Neural cell (in vitro differentiated cells): ENCODE data around the gene CD84. TPM values are rescaled to one million over a fixed set of nuclear protein-coding genes. Genes with fewer than 3 reads are reported as not detected.

Experiments
- H2AFZ ChIP-seq: fragments of 200-600, 300-800 bp; sonication (generic), shearing (Covaris generic); 2 replicates; pipeline ENCODE4 v1.6.0; 2014; ENCODE audit warnings: low read depth, mild to moderate bottlenecking, antibody characterized with exemption, low read length, moderate library complexity
- H3F3A ChIP-seq: fragments of 200-600 bp; shearing (Covaris generic); 2 replicates; pipeline ENCODE4 v1.6.1; 2016; ENCODE audit warnings: mild to moderate bottlenecking, moderate library complexity, mixed read lengths, antibody characterized with exemption, low read length; ENCODE audit not compliant: insufficient read depth, poor library complexity, severe bottlenecking
- H3K27ac ChIP-seq: fragments of 200-600, 300-800 bp; sonication (generic), shearing (Covaris generic); 2 replicates; pipeline ENCODE4 v1.5.1; 2014; ENCODE audit warnings: mild to moderate bottlenecking, low read length, moderate library complexity
- H3K27me3 ChIP-seq: fragments of 300-800, 200-600 bp; sonication (generic), shearing (Covaris generic); 2 replicates; pipeline ENCODE4 v1.6.0; 2014; ENCODE audit warnings: mild to moderate bottlenecking, low read depth, low read length, moderate library complexity; ENCODE audit not compliant: insufficient read depth
- H3K36me3 ChIP-seq: fragments of 300-800, 200-600 bp; sonication (generic), shearing (Covaris generic); 2 replicates; pipeline ENCODE4 v1.5.1; 2014; ENCODE audit warnings: mild to moderate bottlenecking, antibody characterized with exemption, low read length, moderate library complexity; ENCODE audit not compliant: insufficient read depth
- H3K4me2 ChIP-seq: fragments of 300-800, 200-600 bp; sonication (generic), shearing (Covaris generic); 2 replicates; pipeline ENCODE4 v1.6.0; 2014; ENCODE audit warnings: mild to moderate bottlenecking, low read length
- H3K4me3 ChIP-seq: fragments of 300-800, 200-600 bp; sonication (generic), shearing (Covaris generic); 2 replicates; pipeline ENCODE4 v1.5.1; 2014; ENCODE audit warnings: mild to moderate bottlenecking, low read length, moderate library complexity
- H3K79me2 ChIP-seq: fragments of 200-600 bp; shearing (Covaris generic); replicated peaks from 2 replicates; pipeline ENCODE4 v1.6.0; 2014; ENCODE audit warnings: mild to moderate bottlenecking, low read length, moderate library complexity; ENCODE audit not compliant: insufficient read depth
- H3K9ac ChIP-seq: fragments of 300-800, 200-600 bp; sonication (generic), shearing (Covaris generic); 2 replicates; pipeline ENCODE4 v1.6.1; 2016; ENCODE audit warnings: mild to moderate bottlenecking, low read length, mixed read lengths
- H3K9me2 ChIP-seq: fragments of 200-600 bp; shearing (Covaris generic); 2 replicates; pipeline ENCODE4 v1.6.1; 2016; ENCODE audit warnings: mild to moderate bottlenecking, low read length, mixed read lengths; ENCODE audit not compliant: insufficient read depth
- H3K9me3 ChIP-seq: fragments of 200-600, 300-800 bp; sonication (generic), shearing (Covaris generic); 2 replicates; pipeline ENCODE4 v1.6.1; 2016; ENCODE audit warnings: mild to moderate bottlenecking, mixed run types, low read length, moderate library complexity, mixed read lengths
- H4K20me1 ChIP-seq: fragments of 200-600 bp; shearing (Covaris generic); 2 replicates; pipeline ENCODE4 v1.6.1; 2016; ENCODE audit warnings: mild to moderate bottlenecking, mixed run types; ENCODE audit not compliant: insufficient read depth
- EP300 ChIP-seq: fragments of 450-650 bp; conservative IDR thresholded peaks from 2 replicates; pipeline ENCODE4 v1.6.1; 2014; ENCODE audit warnings: antibody characterized with exemption, mild to moderate bottlenecking, moderate library complexity; ENCODE audit not compliant: poor library complexity, severe bottlenecking
- EZH2 ChIP-seq: fragments of 200-600, 300-800 bp; shearing (Covaris generic), sonication (generic); IDR thresholded peaks from 2 replicates; pipeline ENCODE4 v1.6.1; 2014; ENCODE audit warnings: antibody characterized with exemption, low read length, borderline replicate concordance, mild to moderate bottlenecking; ENCODE audit not compliant: insufficient read depth, poor library complexity, severe bottlenecking
- MXI1 ChIP-seq: fragments of 450-650 bp; conservative IDR thresholded peaks from 2 replicates; pipeline ENCODE4 v1.6.1; 2014; ENCODE audit warnings: antibody characterized with exemption, mild to moderate bottlenecking; ENCODE audit not compliant: poor library complexity, severe bottlenecking
- POLR2AphosphoS5 ChIP-seq: IDR thresholded peaks from 2 replicates; pipeline ENCODE4 v1.6.1; 2012
- RAD21 ChIP-seq: fragments of 450-650 bp; conservative IDR thresholded peaks from 2 replicates; pipeline ENCODE4 v1.6.1; 2014; ENCODE audit warnings: antibody characterized with exemption, mild to moderate bottlenecking, moderate library complexity
- REST ChIP-seq: IDR thresholded peaks from 2 replicates; pipeline ENCODE4 v1.6.1; 2012; ENCODE audit warnings: borderline replicate concordance
- SMC3 ChIP-seq: fragments of 450-650 bp; conservative IDR thresholded peaks from 2 replicates; pipeline ENCODE4 v1.6.1; 2014; ENCODE audit warnings: antibody characterized with exemption, mild to moderate bottlenecking, moderate library complexity; ENCODE audit not compliant: poor library complexity
- TAF1 ChIP-seq: IDR thresholded peaks from 2 replicates; pipeline ENCODE4 v1.6.1; 2012; ENCODE audit warnings: low read depth
- polyA plus RNA-seq: library from polyadenylated mRNA; depleted of rRNA; stranded (reverse); fragments of >200 nt; gene quantifications from 2 replicates; pipeline ENCODE4 v1.2.3, GENCODE V29; 2014
- TF ChIP-seq, protein P1 (sequence below): fragments of 450-650 bp; IDR thresholded peaks from 2 replicates; pipeline ENCODE4 v1.5.1; 2014; ENCODE audit warnings: antibody characterized with exemption, mild to moderate bottlenecking, moderate library complexity; ENCODE audit not compliant: poor library complexity, severe bottlenecking

The CD84 gene
- polyA plus RNA-seq, 1 donor from 2014 or later, result not detected

DNA sequence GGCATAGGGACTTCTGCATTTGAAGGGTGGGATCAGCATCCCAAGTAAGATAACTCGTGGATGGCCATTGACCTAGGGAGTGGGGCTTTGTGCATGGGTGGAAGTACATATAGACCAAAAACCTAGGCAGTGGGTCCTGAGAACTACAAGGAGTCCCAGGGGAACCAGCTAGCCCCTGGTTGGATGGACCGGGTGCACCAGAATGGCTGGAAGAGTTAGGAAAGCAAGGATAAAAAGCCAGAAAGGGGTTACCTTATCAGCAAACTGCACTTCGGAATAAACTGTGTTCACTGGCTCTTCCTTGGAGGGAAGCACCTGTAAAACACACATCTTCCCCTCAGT is 29.7 kb downstream of the CD84 start:
- H3K36me3 ChIP-seq, result no peaks in the 10 kb centered on the region
- no peak overlapping the region for H3K4me3 ChIP-seq
- H3K27me3 ChIP-seq, result no peaks in the 10 kb centered on the region
- no peaks in the 10 kb centered on the region for H4K20me1 ChIP-seq
- TF ChIP-seq RAD21 (no peak), EZH2 (no peak), EP300 (no peak), MXI1 (no peak), REST (no peak), TAF1 (no peak), SMC3 (no peak), POLR2AphosphoS5 (no peak)
- TF ChIP-seq, protein P1, sequence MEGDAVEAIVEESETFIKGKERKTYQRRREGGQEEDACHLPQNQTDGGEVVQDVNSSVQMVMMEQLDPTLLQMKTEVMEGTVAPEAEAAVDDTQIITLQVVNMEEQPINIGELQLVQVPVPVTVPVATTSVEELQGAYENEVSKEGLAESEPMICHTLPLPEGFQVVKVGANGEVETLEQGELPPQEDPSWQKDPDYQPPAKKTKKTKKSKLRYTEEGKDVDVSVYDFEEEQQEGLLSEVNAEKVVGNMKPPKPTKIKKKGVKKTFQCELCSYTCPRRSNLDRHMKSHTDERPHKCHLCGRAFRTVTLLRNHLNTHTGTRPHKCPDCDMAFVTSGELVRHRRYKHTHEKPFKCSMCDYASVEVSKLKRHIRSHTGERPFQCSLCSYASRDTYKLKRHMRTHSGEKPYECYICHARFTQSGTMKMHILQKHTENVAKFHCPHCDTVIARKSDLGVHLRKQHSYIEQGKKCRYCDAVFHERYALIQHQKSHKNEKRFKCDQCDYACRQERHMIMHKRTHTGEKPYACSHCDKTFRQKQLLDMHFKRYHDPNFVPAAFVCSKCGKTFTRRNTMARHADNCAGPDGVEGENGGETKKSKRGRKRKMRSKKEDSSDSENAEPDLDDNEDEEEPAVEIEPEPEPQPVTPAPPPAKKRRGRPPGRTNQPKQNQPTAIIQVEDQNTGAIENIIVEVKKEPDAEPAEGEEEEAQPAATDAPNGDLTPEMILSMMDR, result no peak
- no peak overlapping the region for H3K4me2 ChIP-seq
- H3K27ac ChIP-seq, result no peak overlapping the region
- H3K9ac ChIP-seq, result no peak overlapping the region
- H3K9me2 ChIP-seq, result no peaks in the 10 kb centered on the region
- no peak overlapping the region for H2AFZ ChIP-seq
- no peaks in the 10 kb centered on the region for H3K9me3 ChIP-seq
- H3K79me2 ChIP-seq, result no peaks in the 10 kb centered on the region
- H3F3A ChIP-seq, result no peaks in the 10 kb centered on the region

DNA sequence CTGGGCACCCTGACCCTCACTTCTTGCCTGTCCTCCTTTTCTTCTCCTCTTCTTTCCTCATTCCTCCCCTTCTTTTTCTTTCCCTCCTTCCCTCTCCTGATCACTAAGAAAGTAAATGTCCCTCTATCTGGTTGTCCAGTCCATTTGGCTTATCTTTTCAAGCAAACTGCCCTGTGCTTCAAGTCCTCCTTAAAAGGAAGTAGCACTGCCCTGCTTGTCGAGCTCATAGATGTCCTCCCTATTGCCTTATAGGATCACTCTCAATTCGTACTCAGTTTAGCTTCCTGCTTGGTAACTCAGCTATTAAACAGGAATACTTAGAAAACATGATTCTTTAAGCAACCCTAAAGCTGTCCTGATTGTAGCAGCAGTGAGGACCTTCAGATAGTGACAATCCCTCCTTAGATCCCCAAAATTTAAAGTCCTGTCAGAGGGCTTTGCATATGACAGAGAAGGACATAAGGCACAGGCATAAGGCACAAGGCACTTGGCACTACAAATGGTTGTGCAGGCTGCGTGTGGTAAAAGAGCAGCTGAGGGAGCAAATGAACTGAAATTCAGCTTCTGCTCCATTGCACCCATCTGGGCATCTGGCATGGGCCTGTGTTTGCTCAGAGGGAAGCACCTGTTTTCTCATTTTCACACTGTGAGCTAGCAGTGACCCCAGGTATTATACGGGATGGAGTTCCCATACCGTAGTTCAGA is 30.2 kb downstream of the CD84 start:
- Histone ChIP-seq H3K36me3 (no peaks in the 10 kb centered on the region), H4K20me1 (no peaks in the 10 kb centered on the region), H3F3A (no peaks in the 10 kb centered on the region), H3K27ac (no peak overlapping the region), H3K4me2 (no peak overlapping the region), H2AFZ (no peak overlapping the region), H3K9me2 (no peaks in the 10 kb centered on the region), H3K4me3 (no peak overlapping the region), H3K27me3 (no peaks in the 10 kb centered on the region), H3K9ac (no peak overlapping the region), H3K9me3 (no peaks in the 10 kb centered on the region), H3K79me2 (no peaks in the 10 kb centered on the region)
- TF ChIP-seq EP300, result no peak
- no peak for TF ChIP-seq TAF1
- TF ChIP-seq RAD21, result no peak
- TF ChIP-seq REST, result no peak
- no peak for TF ChIP-seq POLR2AphosphoS5
- TF ChIP-seq MXI1, result no peak
